Measurements from ENCODE around the gene NDUFB4. TPM values are rescaled to one million over a fixed set of nuclear protein-coding genes. Genes with fewer than 3 reads are reported as not detected.
A peak's percentile ranks its signal among the peaks of the same experiment; 100 is the strongest.

The NDUFB4 gene
- total and polyA plus RNA-seq, 9 of the 15 experiments (the other 6 are each of a cell fraction or from before 2014, with no cell fraction given) = 124 to 670 (median 227) TPM

DNA sequence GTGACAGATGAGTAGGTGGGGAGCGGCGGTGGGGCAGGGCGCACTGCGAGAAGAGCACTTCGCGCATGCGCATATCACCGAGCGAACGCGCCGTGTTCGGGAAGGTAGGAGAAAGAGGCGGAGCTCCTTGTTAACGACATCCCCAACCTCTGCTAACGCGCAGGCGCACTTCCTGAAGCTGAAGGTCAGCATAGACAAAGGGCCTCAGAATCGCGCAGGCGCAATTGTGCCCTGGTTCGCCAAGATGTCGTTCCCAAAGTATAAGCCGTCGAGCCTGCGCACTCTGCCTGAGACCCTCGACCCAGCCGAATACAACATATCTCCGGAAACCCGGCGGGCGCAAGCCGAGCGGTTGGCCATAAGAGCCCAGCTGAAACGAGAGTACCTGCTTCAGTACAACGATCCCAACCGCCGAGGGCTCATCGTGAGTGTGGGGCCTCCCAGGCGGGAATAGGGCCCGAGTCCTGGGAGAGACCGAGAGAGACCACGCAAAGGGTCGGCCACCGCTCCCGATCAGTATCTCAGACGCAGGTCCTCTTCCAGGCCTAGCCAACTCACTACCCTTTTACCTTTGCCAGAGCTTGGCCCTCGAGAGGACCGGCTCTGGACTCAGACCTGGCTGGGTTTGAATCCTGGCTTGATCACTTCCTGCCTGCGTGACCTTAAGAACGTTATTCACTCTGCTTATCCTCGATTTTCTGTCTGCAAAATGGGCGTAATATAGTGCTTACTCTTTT, at the start of gene NDUFB4 (continued):
- TF ChIP-seq RBM15 (IDR thresholded peaks at IDR 0.05; ENCODE audit: insufficient read depth, low read length) (no peak), GTF2F1 (IDR thresholded peaks at IDR 0.05; ENCODE audit: low read depth, low read length) (no peak), GABPA (tag; conservative IDR thresholded peaks at IDR 0.05; ENCODE audit: low read depth) (0 out of 2 replicates have a peak, but pooled peaks have one; percentile 23), PRMT5 (CRISPR knock-in tag; IDR thresholded peaks at IDR 0.05) (no peak), RBFOX2 (IDR thresholded peaks at IDR 0.05; ENCODE audit: low read depth, low read length) (peak; percentile 90), KDM4B (IDR thresholded peaks at IDR 0.05; ENCODE audit: borderline replicate concordance in 2 of 2, low read depth in 1 of 2) (no peak), L3MBTL2 (IDR thresholded peaks at IDR 0.05) (peak; percentile 44; the same call in 1 of the 2 replicates), SRSF1 (IDR thresholded peaks at IDR 0.05; ENCODE audit: low read depth, low read length) (no peak), HMGN3 (IDR thresholded peaks at IDR 0.05; ENCODE audit: borderline replicate concordance, extremely low read depth, insufficient read length, low read depth, low read length) (peak; percentile 58), NELFE (IDR thresholded peaks at IDR 0.05; ENCODE audit: insufficient read depth, insufficient read length) (no peak), MCM7 (IDR thresholded peaks at IDR 0.05) (no peak), DDX20 (tag; IDR thresholded peaks at IDR 0.05; ENCODE audit: low read depth) (no peak), CBFA2T2 (conservative IDR thresholded peaks at IDR 0.05) (no peak), ZNF282 (CRISPR knock-in tag; IDR thresholded peaks at IDR 0.05) (no peak)
- TF ChIP-seq, protein P1, sequence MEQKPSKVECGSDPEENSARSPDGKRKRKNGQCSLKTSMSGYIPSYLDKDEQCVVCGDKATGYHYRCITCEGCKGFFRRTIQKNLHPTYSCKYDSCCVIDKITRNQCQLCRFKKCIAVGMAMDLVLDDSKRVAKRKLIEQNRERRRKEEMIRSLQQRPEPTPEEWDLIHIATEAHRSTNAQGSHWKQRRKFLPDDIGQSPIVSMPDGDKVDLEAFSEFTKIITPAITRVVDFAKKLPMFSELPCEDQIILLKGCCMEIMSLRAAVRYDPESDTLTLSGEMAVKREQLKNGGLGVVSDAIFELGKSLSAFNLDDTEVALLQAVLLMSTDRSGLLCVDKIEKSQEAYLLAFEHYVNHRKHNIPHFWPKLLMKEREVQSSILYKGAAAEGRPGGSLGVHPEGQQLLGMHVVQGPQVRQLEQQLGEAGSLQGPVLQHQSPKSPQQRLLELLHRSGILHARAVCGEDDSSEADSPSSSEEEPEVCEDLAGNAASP (IDR thresholded peaks at IDR 0.05) = no peak
- TF ChIP-seq, protein P2, sequence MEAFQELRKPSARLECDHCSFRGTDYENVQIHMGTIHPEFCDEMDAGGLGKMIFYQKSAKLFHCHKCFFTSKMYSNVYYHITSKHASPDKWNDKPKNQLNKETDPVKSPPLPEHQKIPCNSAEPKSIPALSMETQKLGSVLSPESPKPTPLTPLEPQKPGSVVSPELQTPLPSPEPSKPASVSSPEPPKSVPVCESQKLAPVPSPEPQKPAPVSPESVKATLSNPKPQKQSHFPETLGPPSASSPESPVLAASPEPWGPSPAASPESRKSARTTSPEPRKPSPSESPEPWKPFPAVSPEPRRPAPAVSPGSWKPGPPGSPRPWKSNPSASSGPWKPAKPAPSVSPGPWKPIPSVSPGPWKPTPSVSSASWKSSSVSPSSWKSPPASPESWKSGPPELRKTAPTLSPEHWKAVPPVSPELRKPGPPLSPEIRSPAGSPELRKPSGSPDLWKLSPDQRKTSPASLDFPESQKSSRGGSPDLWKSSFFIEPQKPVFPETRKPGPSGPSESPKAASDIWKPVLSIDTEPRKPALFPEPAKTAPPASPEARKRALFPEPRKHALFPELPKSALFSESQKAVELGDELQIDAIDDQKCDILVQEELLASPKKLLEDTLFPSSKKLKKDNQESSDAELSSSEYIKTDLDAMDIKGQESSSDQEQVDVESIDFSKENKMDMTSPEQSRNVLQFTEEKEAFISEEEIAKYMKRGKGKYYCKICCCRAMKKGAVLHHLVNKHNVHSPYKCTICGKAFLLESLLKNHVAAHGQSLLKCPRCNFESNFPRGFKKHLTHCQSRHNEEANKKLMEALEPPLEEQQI (IDR thresholded peaks at IDR 0.05) = no peak
- TF ChIP-seq, protein P3, sequence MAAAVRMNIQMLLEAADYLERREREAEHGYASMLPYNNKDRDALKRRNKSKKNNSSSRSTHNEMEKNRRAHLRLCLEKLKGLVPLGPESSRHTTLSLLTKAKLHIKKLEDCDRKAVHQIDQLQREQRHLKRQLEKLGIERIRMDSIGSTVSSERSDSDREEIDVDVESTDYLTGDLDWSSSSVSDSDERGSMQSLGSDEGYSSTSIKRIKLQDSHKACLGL (CRISPR knock-in tag; IDR thresholded peaks at IDR 0.05; ENCODE audit: borderline replicate concordance, poor library complexity, severe bottlenecking) = no peak
- TF ChIP-seq, protein P4, sequence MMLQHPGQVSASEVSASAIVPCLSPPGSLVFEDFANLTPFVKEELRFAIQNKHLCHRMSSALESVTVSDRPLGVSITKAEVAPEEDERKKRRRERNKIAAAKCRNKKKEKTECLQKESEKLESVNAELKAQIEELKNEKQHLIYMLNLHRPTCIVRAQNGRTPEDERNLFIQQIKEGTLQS (IDR thresholded peaks at IDR 0.05) = no peak
- TF ChIP-seq, protein P4 (CRISPR knock-in tag; conservative IDR thresholded peaks at IDR 0.05) = no peak

Measured in K562 (cell line).